H1 (cell line): Measurements from ENCODE around the gene RARB. TPM values are rescaled to one million over a fixed set of nuclear protein-coding genes. Genes with fewer than 3 reads are reported as not detected.

Source experiments
- CBX8 ChIP-seq: fragments of 300-800, 300-1000 bp; sonication (generic); IDR thresholded peaks from 2 replicates; pipeline ENCODE4 v1.7.1; 2016; ENCODE audit warnings: low read depth, low read length, borderline replicate concordance
- CHD2 ChIP-seq: IDR thresholded peaks from 2 replicates; pipeline ENCODE4 v1.6.1; 2012; ENCODE audit warnings: low read length, improper control_type of control experiment
- CHD7 ChIP-seq: fragments of 300-600 bp; sonication (generic); IDR thresholded peaks from 2 replicates; pipeline ENCODE4 v1.7.1; 2012; ENCODE audit warnings: low read length, moderate library complexity, mild to moderate bottlenecking, inconsistent platforms; ENCODE audit not compliant: insufficient replicate concordance
- HDAC2 ChIP-seq, 2 experiments: fragments of 300-600 bp in 1 of 2; sonication (generic) in 1 of 2; IDR thresholded peaks; 2 replicates each; pipeline ENCODE4 v1.6.1; 2011 to 2012; ENCODE audit warnings: low read depth in 2 of 2, low read length in 2 of 2, mild to moderate bottlenecking in 2 of 2, moderate library complexity in 2 of 2, borderline replicate concordance in 1 of 2, inconsistent platforms in 1 of 2
- JUND ChIP-seq: IDR thresholded peaks from 2 replicates; pipeline ENCODE4 v1.6.1; 2011; ENCODE audit warnings: mild to moderate bottlenecking, improper control_type of control experiment, low read length
- KDM5A ChIP-seq: fragments of 200-600 bp; IDR thresholded peaks from 2 replicates; pipeline ENCODE4 v1.7.1; 2012; ENCODE audit warnings: mild to moderate bottlenecking, low read length, inconsistent platforms, mixed read lengths
- NANOG ChIP-seq: IDR thresholded peaks from 2 replicates; pipeline ENCODE4 v1.6.1; 2011; ENCODE audit warnings: low read length, low read depth, mild to moderate bottlenecking, inconsistent platforms; ENCODE audit not compliant: insufficient read depth, poor library complexity, severe bottlenecking
- NRF1 ChIP-seq: IDR thresholded peaks from 2 replicates; pipeline ENCODE4 v1.6.1; 2011; ENCODE audit warnings: mild to moderate bottlenecking, low read depth, low read length, improper control_type of control experiment
- RAD21 ChIP-seq, 2 experiments: IDR thresholded peaks in 1 of 2; conservative IDR thresholded peaks in 1 of 2; 2 replicates each; pipeline ENCODE4 v1.6.1; 2011; ENCODE audit warnings: low read depth in 2 of 2, low read length in 2 of 2, improper control_type of control experiment in 1 of 2, inconsistent platforms in 1 of 2, mild to moderate bottlenecking in 1 of 2, moderate library complexity in 1 of 2
- TAF1 ChIP-seq: IDR thresholded peaks from 2 replicates; pipeline ENCODE4 v1.6.1; 2011; ENCODE audit warnings: mild to moderate bottlenecking, low read depth, low read length
- TCF12 ChIP-seq: IDR thresholded peaks from 2 replicates; pipeline ENCODE4 v1.6.1; 2011; ENCODE audit warnings: low read depth, mild to moderate bottlenecking, low read length
- TEAD4 ChIP-seq: IDR thresholded peaks from 2 replicates; pipeline ENCODE4 v1.6.1; 2012; ENCODE audit warnings: low read depth, low read length, inconsistent platforms, mixed read lengths
- polyA plus RNA-seq, 7 experiments: library from polyadenylated mRNA; depleted of rRNA in 3 of 7; stranded (reverse) in 5 of 7; unstranded in 2 of 7; fragments of >200 nt in 5 of 7; fragments of 200-250 nt in 2 of 7; gene quantifications; 1 replicate in 5 of 7; 2 replicates in 1 of 7; 4 replicates in 1 of 7; pipeline versions ENCODE4 v1.2.1 to v1.2.3, GENCODE V29; 2011 to 2013; ENCODE audit warnings: missing spikeins in 2 of 7, mixed read lengths in 2 of 7
- total RNA-seq: library from RNA; stranded (reverse); fragmentation: NEBNext Ultra II Directional; extraction: Animal tissue kit (Norgen Biotek cat#: 25700); gene quantifications from 2 replicates; pipeline ENCODE4 v1.2.1, GENCODE V29; 2021

Gene RARB
- total and polyA plus RNA-seq, 2 of the 8 experiments (the other 6 are each of a cell fraction or from before 2014, with no cell fraction given): 0.15 to 0.22 TPM

DNA sequence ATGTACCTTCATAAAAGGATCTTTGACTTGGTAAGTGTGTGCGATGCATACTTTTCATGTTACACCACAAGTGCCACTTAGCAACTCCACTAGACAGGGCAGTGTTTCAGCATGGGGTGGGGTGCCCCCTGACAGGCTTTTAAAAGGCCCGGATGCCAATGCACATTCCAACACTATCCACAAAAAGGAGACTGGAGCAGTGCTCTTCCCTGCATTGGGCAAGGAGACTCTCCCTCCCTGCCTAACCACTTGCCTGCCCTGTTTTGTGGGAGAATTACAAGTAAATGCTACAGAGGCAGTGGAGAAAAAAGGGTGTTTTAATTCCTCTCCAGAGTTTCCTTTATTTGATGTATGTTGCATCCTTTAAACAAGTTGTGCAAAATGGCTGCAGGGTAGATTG is 1.7 kb upstream of the RARB start (continued):
- TF ChIP-seq CHD7 (no peak), RAD21 (IDR thresholded peaks at IDR 0.05 in 1 of 2, conservative IDR thresholded peaks at IDR 0.05 in 1 of 2; ENCODE audit: low read depth in 2 of 2, low read length in 2 of 2) (no peak), TAF1 (no peak), NANOG (peak; percentile 30), TEAD4 (peak; percentile 84; the same call in 1 of the 2 replicates), NRF1 (no peak), JUND (no peak), CHD2 (no peak), CBX8 (no peak), KDM5A (no peak), HDAC2 (IDR thresholded peaks at IDR 0.05; ENCODE audit: borderline replicate concordance in 1 of 2, low read depth in 2 of 2, low read length in 2 of 2) (0 out of 4 replicates have a peak, but pooled peaks of 1 of the 2 experiments have one; percentile 44), TCF12 (no peak)
